ENCODE data around the gene SNX4. TPM values are rescaled to one million over a fixed set of nuclear protein-coding genes. Genes with fewer than 3 reads are reported as not detected.
"Not testable (repeated sequence)": the region's sequence is repeated elsewhere in the genome, so short reads cannot be mapped to it uniquely, and the experiment has no call there.

The SNX4 gene
- total and polyA plus RNA-seq, 8 donors, result 9.5 to 22.8 (median 18.0) TPM

GRCh38 chr3:125416235-125416634 lies 103.8 kb downstream of the SNX4 start:
- Histone ChIP-seq H3K27ac (no peak overlapping the region), H3K9me3 (no peaks in the 10 kb centered on the region), H3K4me3 (no peak overlapping the region), H3K4me1 (no peaks in the 10 kb centered on the region), H3K36me3 (no peaks in the 10 kb centered on the region), H3K27me3 (no peaks in the 10 kb centered on the region)
- intact Hi-C loops (cut with DNase I), result no loop called here
- 74 to 76% methylated on average over 3 of the region's 3 CpGs for WGBS, 2 donors
- no peak for TF ChIP-seq CTCF (IDR thresholded peaks at IDR 0.05)
- no peak for ATAC-seq
- FAIRE-seq, result no peak
- no peak for DNase-seq

DNA sequence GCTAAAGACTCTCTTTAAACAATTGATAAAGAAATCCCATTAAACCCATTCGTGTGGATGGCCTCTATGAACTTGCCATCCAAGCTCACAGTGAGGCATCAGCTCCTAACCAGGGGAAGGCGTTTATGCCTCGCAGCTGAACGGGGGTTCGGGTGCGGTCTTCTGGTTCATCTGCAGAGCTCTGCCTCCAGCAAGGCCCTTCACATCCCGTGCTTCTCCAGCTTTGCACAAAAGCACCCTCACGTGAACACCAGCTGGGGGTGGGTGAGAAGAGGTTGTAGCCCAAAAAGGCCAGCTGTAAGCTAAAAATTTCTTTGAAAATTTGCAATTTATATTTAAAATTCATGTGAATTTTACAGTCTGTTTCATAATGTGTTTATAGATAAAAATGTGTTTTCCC lies 105.3 kb downstream of the SNX4 start:
- TF ChIP-seq CTCF (IDR thresholded peaks at IDR 0.05), result no peak
- no peak for DNase-seq
- no peak for ATAC-seq
- no peaks in the 10 kb centered on the region for H3K4me1 ChIP-seq
- FAIRE-seq, result no peak
- intact Hi-C loops (cut with DNase I), result no loop called here
- no peaks in the 10 kb centered on the region for H3K9me3 ChIP-seq
- H3K4me3 ChIP-seq, result no peak overlapping the region
- WGBS, 2 donors, result 76% methylated on average over 8 of the region's 8 CpGs
- no peaks in the 10 kb centered on the region for H3K27me3 ChIP-seq
- no peaks in the 10 kb centered on the region for H3K36me3 ChIP-seq
- no peak overlapping the region for H3K27ac ChIP-seq

- no peaks in the 10 kb centered on the region for H3K36me3 ChIP-seq
- H3K4me1 ChIP-seq, result no peaks in the 10 kb centered on the region
- no peaks in the 10 kb centered on the region for H3K9me3 ChIP-seq
- no peak for ATAC-seq
- no peak for DNase-seq
- 88 to 89% methylated on average over 6 of the region's 6 CpGs for WGBS, 2 donors
- no peaks in the 10 kb centered on the region for H3K27me3 ChIP-seq
- H3K4me3 ChIP-seq, result no peak overlapping the region
- no peak overlapping the region for H3K27ac ChIP-seq
- intact Hi-C loops (cut with DNase I), result no loop called here
- no peak for FAIRE-seq
- TF ChIP-seq CTCF (IDR thresholded peaks at IDR 0.05), result no peak
Measured at GRCh38 chr3:125410922-125411321, 109.1 kb downstream of the SNX4 start.

DNA sequence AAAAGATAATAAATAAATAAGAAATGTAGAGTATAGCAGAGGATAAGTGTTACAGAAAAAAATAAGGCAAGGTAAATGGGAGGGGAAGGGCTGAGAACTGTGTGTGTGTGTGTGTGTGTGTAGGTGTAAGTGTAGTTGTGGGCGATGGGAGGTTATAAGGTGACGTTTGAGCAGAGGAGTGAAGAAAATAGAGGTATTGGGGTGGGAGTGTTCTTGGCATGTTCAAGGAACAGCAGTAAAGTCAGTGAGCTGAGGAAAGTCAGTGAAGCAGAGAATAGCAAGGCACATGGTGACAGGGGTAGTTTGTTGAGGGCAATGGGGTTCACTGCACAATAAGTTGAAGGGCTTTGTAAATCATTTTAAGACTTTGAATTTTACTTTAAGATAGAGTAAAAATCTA lies 113.9 kb downstream of the SNX4 start:
- Histone ChIP-seq H3K36me3 (no peaks in the 10 kb centered on the region), H3K4me3 (no peak overlapping the region), H3K27me3 (no peaks in the 10 kb centered on the region), H3K9me3 (no peaks in the 10 kb centered on the region), H3K4me1 (no peaks in the 10 kb centered on the region), H3K27ac (no peak overlapping the region)
- intact Hi-C loops (cut with DNase I), result no loop called here
- 88 to 91% methylated on average over 2 of the region's 2 CpGs for WGBS, 2 donors
- no peak for FAIRE-seq
- ATAC-seq, result no peak
- no peak for DNase-seq
- TF ChIP-seq CTCF (IDR thresholded peaks at IDR 0.05), result no peak

DNA sequence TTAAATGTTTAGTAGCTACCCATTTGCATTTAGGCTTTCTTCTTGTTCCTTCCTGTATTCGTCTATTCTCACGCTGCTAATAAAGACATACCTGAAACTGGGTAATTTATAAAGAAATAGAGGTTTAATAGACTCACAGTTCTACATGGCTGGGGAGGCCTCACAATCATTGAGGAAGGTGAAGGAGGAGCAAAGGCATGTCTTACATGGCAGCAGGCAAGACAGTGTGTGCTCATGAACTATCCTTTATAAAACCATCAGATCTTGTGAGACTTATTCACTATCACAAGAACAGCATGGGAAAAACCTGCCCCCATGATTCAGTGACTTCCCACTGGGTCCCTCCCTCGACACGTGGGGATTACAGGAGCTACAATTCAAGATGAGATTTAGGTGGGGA lies 114.5 kb downstream of the SNX4 start:
- H3K4me1 ChIP-seq; H3K27me3 ChIP-seq; FAIRE-seq; ATAC-seq; H3K27ac ChIP-seq; DNase-seq; H3K36me3 ChIP-seq; intact Hi-C loops (cut with DNase I); H3K9me3 ChIP-seq; H3K4me3 ChIP-seq: not testable (repeated sequence)
- 93 to 95% methylated on average over 4 of the region's 4 CpGs for WGBS, 2 donors

- no peak for TF ChIP-seq CTCF (IDR thresholded peaks at IDR 0.05)
- no peak for FAIRE-seq
- no peak for DNase-seq
- no peaks in the 10 kb centered on the region for H3K4me1 ChIP-seq
- whole genome bisulfite sequencing, 2 donors, result 91 to 95% methylated on average over 2 of the region's 2 CpGs
- no peaks in the 10 kb centered on the region for H3K27me3 ChIP-seq
- no peak for ATAC-seq
- no peak overlapping the region for H3K27ac ChIP-seq
- H3K4me3 ChIP-seq, result no peak overlapping the region
- H3K9me3 ChIP-seq, result no peaks in the 10 kb centered on the region
- intact Hi-C loops (cut with DNase I), result no loop called here
- no peaks in the 10 kb centered on the region for H3K36me3 ChIP-seq
Measured at GRCh38 chr3:125403789-125404188, 116.2 kb downstream of the SNX4 start.

All from pancreas (tissue), 10 donors.